Activated CD4-positive, alpha-beta T cell treated with anti-CD3 and anti-CD28 coated beads, Interleukin-2, amount 10 ng/mL, durations not matched to agents 24 days and 14 days (primary cell): Measurements from ENCODE around the gene TMEM176B. TPM values are rescaled to one million over a fixed set of nuclear protein-coding genes. Genes with fewer than 3 reads are reported as not detected.

ENCODE experiments used
- DNase-seq: peaks from one replicate; pipeline ENCODE4 v3.0.0; 2022
- H3K27ac Mint-ChIP-seq: one replicate; pipeline ENCODE4 v1.8.0; 2022; ENCODE audit warnings: mild to moderate bottlenecking, mixed read lengths
- H3K27me3 Mint-ChIP-seq: one replicate; pipeline ENCODE4 v1.8.0; 2022; ENCODE audit warnings: mixed read lengths
- H3K36me3 Mint-ChIP-seq: one replicate; pipeline ENCODE4 v1.8.0; 2022; ENCODE audit warnings: low read depth, mild to moderate bottlenecking, mixed read lengths
- H3K4me1 Mint-ChIP-seq: one replicate; pipeline ENCODE4 v1.8.0; 2021; ENCODE audit warnings: mixed read lengths
- H3K4me3 Mint-ChIP-seq: one replicate; pipeline ENCODE4 v1.8.0; 2022; ENCODE audit warnings: mild to moderate bottlenecking, moderate library complexity, mixed read lengths
- H3K9me3 Mint-ChIP-seq: one replicate; pipeline ENCODE4 v1.8.0; 2021; ENCODE audit warnings: mixed read lengths
- intact Hi-C: fragments of 100-400 bp; cut with micrococcal nuclease; formaldehyde crosslinking; loops from one replicate; pipeline ENCODE4 v1.15.1; 2023
- total RNA-seq: library from RNA; stranded (reverse); gene quantifications from 2 replicates; pipeline ENCODE4 v1.2.3, GENCODE V29; 2022

The TMEM176B gene
- total RNA-seq, 1 donor from 2014 or later = not detected

DNA sequence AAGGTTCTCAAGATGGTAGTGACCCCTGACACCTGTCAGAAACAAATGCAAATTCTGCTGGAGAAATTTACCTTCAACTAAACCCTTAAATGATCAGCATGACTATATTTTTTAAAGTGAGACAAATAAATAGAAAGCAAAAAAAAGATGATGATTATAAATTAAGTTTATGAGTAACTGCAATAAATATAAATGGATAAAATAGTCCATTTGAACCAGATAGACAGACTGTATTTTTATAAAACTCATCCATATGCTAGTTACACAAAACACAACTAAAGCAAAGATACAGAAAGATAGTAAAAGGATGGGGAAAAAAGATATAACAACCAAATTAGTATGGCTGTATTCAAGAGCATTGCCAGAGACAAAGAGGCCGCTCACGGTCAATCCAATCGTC, 6.3 kb upstream of the TMEM176B start:
- Mint-ChIP-seq H3K9me3 (peaks cover 4% of the 10 kb centered on the region), H3K4me3 (no peak overlapping the region), H3K4me1 (no peaks in the 10 kb centered on the region), H3K36me3 (no peaks in the 10 kb centered on the region), H3K27ac (no peak overlapping the region), H3K27me3 (peaks cover 42% of the 10 kb centered on the region)
- no peak for DNase-seq
- intact Hi-C loops = no loop called here

DNA sequence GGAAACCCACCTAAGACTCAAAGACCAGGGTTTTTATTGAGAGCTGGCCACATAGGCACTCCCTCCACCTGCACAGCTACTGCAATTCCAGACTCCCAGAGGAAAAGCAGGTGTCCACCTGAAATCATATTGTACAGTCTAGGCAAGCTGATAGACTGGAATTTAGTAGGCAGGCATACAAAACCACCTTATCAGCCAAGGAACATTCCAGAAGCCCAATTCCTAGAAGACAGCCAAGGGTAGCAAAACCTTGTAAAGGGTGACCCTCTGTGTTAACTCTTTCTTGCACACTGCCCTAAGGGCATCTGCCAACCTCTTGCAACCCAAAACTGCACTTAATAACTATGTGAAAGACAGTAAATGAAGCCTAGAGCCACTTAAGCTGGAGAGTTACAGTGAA, 5.7 kb upstream of the TMEM176B start:
- no peaks in the 10 kb centered on the region for H3K36me3 Mint-ChIP-seq
- no peak for DNase-seq
- peaks cover 4% of the 10 kb centered on the region for H3K9me3 Mint-ChIP-seq
- intact Hi-C loops = no loop called here
- no peak overlapping the region for H3K27ac Mint-ChIP-seq
- no peak overlapping the region for H3K4me3 Mint-ChIP-seq
- H3K27me3 Mint-ChIP-seq = peaks cover 44% of the 10 kb centered on the region
- no peaks in the 10 kb centered on the region for H3K4me1 Mint-ChIP-seq

DNA sequence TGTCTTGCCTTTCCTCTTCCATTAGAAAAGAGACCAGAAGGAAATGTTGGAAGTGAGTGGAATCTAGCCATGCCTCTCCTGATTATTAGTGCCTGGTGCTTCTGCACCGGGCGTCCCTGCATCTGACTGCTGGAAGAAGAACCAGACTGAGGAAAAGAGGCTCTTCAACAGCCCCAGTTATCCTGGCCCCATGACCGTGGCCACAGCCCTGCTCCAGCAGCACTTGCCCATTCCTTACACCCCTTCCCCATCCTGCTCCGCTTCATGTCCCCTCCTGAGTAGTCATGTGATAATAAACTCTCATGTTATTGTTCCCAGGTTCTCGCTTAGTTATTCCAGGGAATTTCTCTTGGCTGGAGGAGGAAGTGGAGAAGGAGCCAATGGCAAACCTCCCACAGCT, 4.6 kb upstream of the TMEM176B start:
- intact Hi-C loops = no loop called here
- H3K27me3 Mint-ChIP-seq = peaks cover 39% of the 10 kb centered on the region
- DNase-seq = no peak

DNA sequence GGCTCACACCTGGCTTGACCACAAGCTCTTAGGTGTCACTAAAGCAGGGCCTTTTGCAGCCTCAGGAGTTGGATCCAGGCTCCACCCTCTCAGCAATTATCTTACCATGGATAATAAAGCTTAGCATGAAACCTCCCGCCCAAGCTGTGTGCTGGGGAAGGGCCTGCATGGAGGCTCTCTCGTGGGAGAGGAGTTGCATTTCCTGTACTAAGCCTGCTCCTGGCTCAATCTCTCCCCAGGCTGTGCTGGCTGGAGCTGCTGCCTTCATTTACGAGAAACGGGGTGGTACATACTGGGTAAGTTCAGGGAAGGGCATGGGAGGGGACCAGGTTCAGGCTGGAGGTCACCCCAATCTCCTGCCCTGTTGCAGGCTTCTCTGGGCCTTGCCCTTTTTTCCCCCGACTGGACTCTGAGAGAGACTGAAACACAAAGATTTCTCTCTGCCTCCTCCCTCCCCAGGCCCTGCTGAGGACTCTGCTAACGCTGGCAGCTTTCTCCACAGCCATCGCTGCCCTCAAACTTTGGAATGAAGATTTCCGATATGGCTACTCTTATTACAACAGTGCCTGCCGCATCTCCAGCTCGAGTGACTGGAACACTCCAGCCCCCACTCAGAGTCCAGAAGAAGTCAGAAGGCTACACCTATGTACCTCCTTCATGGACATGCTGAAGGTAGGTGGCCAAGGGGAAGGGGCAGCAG, 3.1 kb upstream of the TMEM176B start:
- peaks cover 48% of the 10 kb centered on the region for H3K27me3 Mint-ChIP-seq
- H3K27ac Mint-ChIP-seq = no peak overlapping the region
- intact Hi-C loops = no loop called here
- H3K4me1 Mint-ChIP-seq = no peaks in the 10 kb centered on the region
- no peak for DNase-seq
- H3K9me3 Mint-ChIP-seq = peaks cover 4% of the 10 kb centered on the region
- H3K4me3 Mint-ChIP-seq = no peak overlapping the region
- H3K36me3 Mint-ChIP-seq = no peaks in the 10 kb centered on the region

More for the DNA sequence above, 4.6 kb upstream of the TMEM176B start:
- Mint-ChIP-seq H3K9me3 (peaks cover 4% of the 10 kb centered on the region), H3K27ac (no peak overlapping the region), H3K36me3 (no peaks in the 10 kb centered on the region), H3K4me1 (no peaks in the 10 kb centered on the region), H3K4me3 (no peak overlapping the region)

DNA sequence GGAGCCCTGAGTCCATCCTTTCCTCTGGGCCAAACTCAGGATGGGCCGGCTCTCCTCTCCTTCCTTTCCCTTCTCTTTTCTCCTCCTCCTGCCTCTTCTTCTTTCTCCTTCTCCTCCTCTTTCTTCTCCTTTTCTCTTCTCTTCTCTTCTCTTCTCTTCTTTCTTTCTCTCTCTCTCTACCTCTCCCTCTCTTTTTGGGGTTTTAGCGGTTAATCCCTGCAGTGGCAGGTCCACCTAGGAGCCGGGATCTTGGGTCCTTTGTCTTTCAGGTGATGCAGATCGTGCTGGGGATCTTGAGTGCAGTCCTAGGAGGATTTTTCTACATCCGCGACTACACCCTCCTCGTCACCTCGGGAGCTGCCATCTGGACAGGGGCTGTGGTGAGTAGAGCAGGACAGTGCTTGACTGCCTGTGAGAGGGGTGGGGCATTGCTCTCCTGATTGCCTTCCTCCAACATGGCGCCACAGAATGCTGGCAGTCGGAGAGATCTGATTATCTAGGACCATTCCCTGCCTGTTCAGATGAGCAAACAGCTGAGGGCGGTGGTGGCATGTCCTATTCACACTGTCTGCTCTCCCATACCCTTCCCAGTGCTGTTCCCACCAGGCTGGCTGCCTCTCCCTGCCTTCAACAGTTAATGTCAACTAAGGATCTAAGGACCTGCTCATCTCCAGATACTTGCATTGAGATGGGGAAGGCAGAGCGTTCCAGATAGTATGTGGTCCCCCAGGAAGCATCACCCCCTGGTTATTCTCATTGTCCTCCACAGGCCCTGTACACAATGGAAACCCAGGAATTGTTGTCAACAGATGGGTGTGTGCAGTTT, 2.0 kb upstream of the TMEM176B start:
- H3K27ac Mint-ChIP-seq = no peak overlapping the region
- intact Hi-C loops = no loop called here
- no peaks in the 10 kb centered on the region for H3K36me3 Mint-ChIP-seq
- H3K4me1 Mint-ChIP-seq = no peaks in the 10 kb centered on the region
- peaks cover 4% of the 10 kb centered on the region for H3K9me3 Mint-ChIP-seq
- no peak for DNase-seq
- peaks cover 53% of the 10 kb centered on the region for H3K27me3 Mint-ChIP-seq
- no peak overlapping the region for H3K4me3 Mint-ChIP-seq

DNA sequence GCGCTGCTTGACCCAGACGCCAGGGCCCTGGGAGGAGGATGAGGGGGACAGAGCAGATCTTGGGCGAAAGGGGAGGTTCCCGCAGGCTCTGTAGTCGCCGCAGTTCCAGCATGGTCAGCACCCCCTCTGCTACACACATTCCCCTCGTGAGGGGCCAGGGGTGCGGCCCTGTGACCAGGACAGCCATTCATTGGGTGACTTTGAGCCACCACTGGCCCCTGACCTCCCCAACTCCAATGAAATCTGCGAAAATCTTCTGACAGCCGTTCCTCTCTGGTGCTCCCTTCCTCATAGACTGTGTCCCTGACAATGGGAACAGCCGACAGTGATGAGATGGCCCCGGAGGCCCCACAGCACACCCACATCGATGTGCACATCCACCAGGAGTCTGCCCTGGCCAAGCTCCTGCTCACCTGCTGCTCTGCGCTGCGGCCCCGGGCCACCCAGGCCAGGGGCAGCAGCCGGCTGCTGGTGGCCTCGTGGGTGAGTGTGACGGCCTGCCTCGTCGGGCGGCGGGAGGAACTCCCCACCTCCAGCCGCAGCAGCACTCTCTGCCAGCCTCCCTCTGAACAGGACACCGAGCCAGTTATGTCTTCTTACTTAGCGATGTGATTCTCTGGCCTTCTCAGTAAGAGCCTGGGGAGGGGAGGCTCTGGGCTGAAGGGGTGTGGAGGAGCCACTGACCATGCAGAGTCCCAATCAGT, 1.2 kb upstream of the TMEM176B start:
- Mint-ChIP-seq H3K9me3 (peaks cover 4% of the 10 kb centered on the region), H3K4me1 (no peaks in the 10 kb centered on the region), H3K4me3 (no peak overlapping the region), H3K27me3 (peaks cover 56% of the 10 kb centered on the region), H3K36me3 (no peaks in the 10 kb centered on the region), H3K27ac (no peak overlapping the region)
- DNase-seq = no peak
- intact Hi-C loops = no loop called here

DNA sequence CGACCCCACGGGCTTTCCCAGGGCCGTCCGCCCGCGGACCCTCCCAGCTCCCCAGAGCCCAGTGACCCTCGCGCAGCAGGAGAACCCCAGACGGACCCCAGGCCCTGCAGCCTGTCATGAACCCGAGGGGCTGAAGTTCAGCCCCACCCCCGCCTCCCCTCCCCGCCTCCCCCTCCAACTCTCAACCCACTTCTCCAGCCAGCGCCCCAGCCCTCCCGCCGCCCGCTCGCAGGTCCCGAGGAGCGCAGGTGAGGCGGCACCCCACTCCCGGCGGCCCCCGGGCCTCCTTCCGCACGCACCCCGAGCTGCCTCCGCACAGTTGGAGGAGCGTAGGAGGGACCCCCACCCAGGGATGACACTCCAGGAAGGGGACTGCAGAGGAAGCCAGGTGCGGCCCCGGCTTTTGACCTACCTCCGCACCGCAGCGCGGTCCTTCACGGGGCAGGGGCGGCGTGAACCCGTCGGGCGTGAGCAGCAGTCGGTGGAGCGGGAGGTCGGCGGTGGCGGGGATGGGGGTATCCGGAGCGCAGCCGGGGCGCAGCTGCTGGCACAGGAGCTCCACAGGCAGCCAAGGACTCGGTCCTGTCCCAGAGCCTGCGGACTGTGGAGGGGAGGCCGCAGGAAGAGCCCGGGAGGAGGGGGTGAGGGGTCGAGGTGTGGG, 547 bp upstream of the TMEM176B start, which contains the start of gene TMEM176A:
Gene TMEM176A (plus strand): TSS at position 189 of the 661 bp plus-strand sequence. CDS start 782 bp downstream, outside the sequence.
- intact Hi-C loops = no loop called here
- no peak for DNase-seq
- Mint-ChIP-seq H3K27ac (no peak within 1 kb of the TSS), H3K27me3 (peaks cover 61% of the 10 kb centered on the region), H3K9me3 (peaks cover under 1% of the 10 kb centered on the region), H3K36me3 (no peaks in the 10 kb centered on the region), H3K4me1 (no peaks in the 10 kb centered on the region), H3K4me3 (no peak within 1 kb of the TSS)

DNA sequence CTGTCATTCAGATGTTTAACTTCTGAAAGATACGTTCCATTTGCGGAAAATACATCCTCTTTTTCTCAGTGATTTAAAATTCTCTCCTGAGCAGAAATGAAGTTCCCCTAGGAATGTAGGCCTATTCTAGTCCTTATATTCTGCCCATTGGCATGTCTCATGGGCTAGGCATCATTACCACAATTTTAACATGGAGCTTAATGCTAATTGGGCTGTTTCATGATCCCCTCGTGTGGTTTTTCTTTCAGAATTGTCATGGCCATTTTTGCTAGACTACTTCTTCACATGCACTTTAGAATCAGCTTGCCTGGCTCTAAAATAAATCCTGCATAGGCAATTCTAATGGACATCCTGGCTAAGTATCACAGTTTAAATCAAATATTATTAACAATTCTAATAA, 1.0 kb downstream of the TMEM176B start:
- Mint-ChIP-seq H3K27ac (no peak overlapping the region), H3K9me3 (no peaks in the 10 kb centered on the region), H3K4me1 (no peaks in the 10 kb centered on the region), H3K36me3 (no peaks in the 10 kb centered on the region), H3K4me3 (no peak overlapping the region), H3K27me3 (peaks cover 57% of the 10 kb centered on the region)
- DNase-seq = no peak
- intact Hi-C loops = no loop called here

DNA sequence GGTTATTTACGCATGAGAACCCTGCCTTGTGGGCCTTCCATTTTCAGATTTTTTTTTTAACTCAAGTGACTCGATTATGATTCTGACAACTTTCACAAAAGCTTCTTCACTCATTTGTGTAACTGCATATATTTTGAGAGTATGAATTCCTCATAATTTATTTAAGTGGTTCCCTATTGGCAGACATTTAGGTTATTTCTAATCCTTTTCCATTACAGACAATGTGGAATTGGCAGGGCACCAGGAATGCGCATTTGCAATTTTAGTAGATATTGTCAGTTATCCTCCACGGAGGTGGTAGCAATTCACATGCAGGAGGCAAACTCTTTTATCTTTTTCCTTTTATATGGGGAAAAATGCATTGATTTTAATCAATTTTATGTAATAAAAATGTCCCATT, 2.5 kb downstream of the TMEM176B start:
- Mint-ChIP-seq H3K4me1 (no peaks in the 10 kb centered on the region), H3K27ac (no peak overlapping the region), H3K36me3 (no peaks in the 10 kb centered on the region), H3K4me3 (no peak overlapping the region), H3K27me3 (peaks cover 50% of the 10 kb centered on the region), H3K9me3 (no peaks in the 10 kb centered on the region)
- no peak for DNase-seq
- intact Hi-C loops = no loop called here

DNA sequence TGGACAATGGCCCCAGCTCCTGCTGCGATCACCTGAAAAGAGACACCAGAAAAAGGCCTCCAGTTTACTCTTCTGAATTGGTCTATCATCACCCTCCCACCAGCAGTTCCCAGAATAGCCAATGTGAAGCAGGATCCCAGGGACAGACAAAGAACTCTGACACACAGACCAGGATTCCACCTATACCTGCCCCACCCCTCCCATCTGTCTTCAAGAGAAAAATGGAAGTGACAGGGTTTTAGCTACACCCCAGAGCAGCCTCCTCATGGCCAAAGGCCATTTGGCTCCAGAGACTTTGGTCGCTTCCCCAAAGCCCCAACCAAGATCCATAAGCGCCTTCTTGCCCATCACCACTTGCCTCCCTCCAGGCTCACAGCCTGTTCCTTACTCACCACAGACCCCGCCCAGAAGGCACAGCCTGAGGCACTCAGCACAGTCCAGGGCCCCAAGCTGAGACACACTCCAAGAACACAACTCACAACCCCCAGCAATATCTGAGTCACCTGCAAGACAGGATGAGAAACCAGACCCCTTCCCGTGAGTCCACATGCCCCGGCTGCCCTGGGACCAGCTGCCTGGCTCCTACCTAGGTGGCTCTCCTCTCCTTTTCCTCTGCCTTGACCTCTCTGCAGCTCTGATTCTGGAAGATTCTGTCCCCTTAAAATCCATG, 6.5 kb downstream of the TMEM176B start:
- Mint-ChIP-seq H3K27me3 (peaks cover 24% of the 10 kb centered on the region), H3K4me3 (no peak overlapping the region), H3K9me3 (no peaks in the 10 kb centered on the region), H3K36me3 (no peaks in the 10 kb centered on the region), H3K27ac (no peak overlapping the region), H3K4me1 (no peaks in the 10 kb centered on the region)
- intact Hi-C loops = no loop called here
- DNase-seq = no peak

DNA sequence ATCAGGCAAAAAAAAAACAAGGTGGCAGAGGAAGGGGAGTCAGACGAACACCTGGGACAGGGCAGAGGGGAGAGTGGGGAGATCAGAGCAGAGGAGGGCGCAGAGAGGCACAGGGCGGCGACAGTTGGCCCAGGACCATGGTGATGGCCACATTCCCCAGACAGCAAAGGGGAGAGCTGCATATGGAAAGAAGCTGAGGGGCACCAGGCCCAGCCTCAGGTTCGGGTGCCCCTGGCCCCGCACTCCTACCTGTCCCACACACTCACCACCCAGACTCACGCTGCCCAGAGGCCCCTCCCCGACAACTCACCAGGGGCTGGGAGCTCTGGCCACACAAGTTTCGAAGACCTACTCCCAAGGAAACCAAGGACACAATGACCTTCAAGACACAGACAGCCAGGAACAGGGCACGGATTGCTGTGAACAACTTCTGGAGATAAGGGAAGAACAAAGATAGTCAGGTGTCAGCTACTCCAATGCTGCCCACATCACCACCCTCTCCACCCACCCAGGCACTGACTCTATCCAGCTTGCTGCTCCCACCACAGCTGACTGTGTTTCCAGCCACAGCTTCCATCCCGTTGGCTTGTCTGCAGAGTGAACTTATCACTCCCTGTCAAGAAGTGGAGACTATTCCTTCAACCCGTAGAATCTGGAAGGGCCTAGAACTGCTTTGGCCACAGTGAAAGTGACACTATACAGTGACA, 8.3 kb downstream of the TMEM176B start:
- no peak for DNase-seq
- Mint-ChIP-seq H3K4me3 (no peak overlapping the region), H3K27ac (no peak overlapping the region), H3K27me3 (peaks cover 15% of the 10 kb centered on the region), H3K36me3 (no peaks in the 10 kb centered on the region), H3K4me1 (peaks cover 3% of the 10 kb centered on the region), H3K9me3 (no peaks in the 10 kb centered on the region)
- intact Hi-C loops = no loop called here

DNA sequence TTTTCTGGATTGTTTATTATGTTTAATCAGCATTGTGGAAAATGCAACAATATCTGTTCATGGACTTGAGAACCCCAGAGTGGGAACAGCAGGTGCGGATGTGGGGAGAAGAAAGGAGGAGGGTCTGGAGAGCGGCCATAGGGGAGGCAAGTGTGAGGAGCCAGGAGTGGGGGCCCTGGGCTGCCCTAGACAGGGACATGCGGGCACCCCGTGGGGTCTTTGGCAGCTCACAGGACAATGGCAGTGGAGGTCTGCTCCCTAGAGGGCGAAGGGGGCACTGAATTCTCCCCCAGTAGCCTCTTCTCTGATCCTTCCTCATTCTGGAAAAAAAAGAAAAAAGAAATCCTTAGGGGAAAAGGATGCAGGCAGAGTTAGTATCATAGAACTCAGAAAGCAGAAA, 8.9 kb downstream of the TMEM176B start:
- Mint-ChIP-seq H3K9me3 (no peaks in the 10 kb centered on the region), H3K36me3 (no peaks in the 10 kb centered on the region), H3K4me1 (peaks cover 3% of the 10 kb centered on the region), H3K27ac (no peak overlapping the region), H3K27me3 (peaks cover 13% of the 10 kb centered on the region), H3K4me3 (no peak overlapping the region)
- DNase-seq = no peak
- intact Hi-C loops = no loop called here
